Measurements from ENCODE around the gene SIX4. TPM values are rescaled to one million over a fixed set of nuclear protein-coding genes. Genes with fewer than 3 reads are reported as not detected.

SIX4 gene
- total RNA-seq, 1 experiment from 2014 or later: 26.5 TPM

DNA sequence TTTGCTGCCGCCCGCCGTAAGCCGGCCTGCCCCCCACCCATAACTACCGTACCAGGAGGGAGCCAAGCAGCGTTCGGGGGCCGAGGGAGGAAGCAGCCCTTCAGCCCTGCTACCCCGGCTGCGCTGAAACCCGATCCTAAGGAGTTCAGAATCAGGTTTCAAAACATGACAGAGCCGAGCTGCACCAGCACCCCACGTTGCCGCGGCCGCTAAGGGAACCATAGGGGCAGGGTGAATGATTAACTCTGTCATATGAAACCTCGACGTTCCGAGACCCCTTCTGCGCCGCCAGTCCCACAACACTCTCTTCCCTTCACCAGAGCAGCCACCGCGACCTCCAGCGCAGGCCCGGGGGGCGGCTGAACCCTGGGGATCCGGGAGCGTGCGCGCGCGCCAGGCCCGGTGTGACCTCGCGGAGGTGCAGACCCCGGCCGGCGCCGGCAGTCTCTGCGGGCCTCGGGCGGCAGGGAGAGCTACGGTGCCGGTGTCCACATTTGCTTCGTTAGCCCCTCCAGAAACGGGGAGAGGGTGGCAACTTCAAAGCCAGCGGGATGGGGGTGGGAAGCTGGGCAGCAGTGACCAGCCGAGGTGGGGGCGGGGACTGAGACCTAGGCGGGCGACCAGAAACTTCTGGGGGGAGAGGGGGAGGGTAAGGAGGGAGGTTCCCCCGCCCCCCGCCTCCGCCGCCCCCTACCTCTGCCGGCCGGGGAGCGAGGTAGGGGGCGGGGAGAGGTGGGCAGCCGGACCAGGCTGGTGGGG, 1.6 kb downstream of the SIX4 start:
- Mint-ChIP-seq H3K4me3 (peak overlapping the region; percentile 96), H3K36me3 (ENCODE audit: insufficient read depth in 1 of 3, low read depth in 3 of 3) (peaks cover 22 to 30% (median 28%) of the 10 kb centered on the region in 3 experiments), H3K4me1 (peaks cover 27 to 29% of the 10 kb centered on the region in 2 experiments), H3K9me3 (no peaks in the 10 kb centered on the region; a peak in 1 of 5 replicates), H3K27me3 (ENCODE audit: low read depth) (peaks cover 1% of the 10 kb centered on the region), H3K27ac (peak overlapping the region; percentile 80 to 92 (median 85); a peak in 5 of 7 replicates)
- Histone ChIP-seq H2BK12ac (ENCODE audit: insufficient read length, low read depth, low read length) (no peak overlapping the region), H3T11ph (ENCODE audit: low read length) (no peak overlapping the region), H2BK5ac (ENCODE audit: insufficient read length, low read length) (no peak overlapping the region), H3K4ac (ENCODE audit: low read depth, low read length) (no peak overlapping the region), H2AK5ac (ENCODE audit: insufficient read length, low read length) (no peak overlapping the region), H3K27ac (ENCODE audit: insufficient read length, low read depth, low read length) (no peak overlapping the region), H2BK120ac (ENCODE audit: low read depth, low read length, poor library complexity, severe bottlenecking) (no peak overlapping the region), H3K23ac (ENCODE audit: insufficient read length, low read depth, low read length) (no peak overlapping the region), H3K18ac (ENCODE audit: insufficient read length, low read depth, low read length) (no peak overlapping the region), H4K91ac (ENCODE audit: insufficient read length, low read depth, low read length) (no peak overlapping the region), H3K23me2 (ENCODE audit: insufficient read length, low read depth, low read length, poor library complexity, severe bottlenecking) (peaks cover 20% of the 10 kb centered on the region), H3K14ac (ENCODE audit: insufficient read depth, low read length) (peak overlapping the region; percentile 61), H2AFZ (ENCODE audit: low read length) (no peak overlapping the region), H3K27me3 (ENCODE audit: insufficient read depth, low read length) (no peaks in the 10 kb centered on the region), H3K4me1 (ENCODE audit: insufficient read depth, low read length) (peaks cover 3% of the 10 kb centered on the region; the same call in 1 of the 2 replicates), H3K4me2 (ENCODE audit: insufficient read depth, insufficient read length, low read length) (peak overlapping the region; percentile 75), H2BK15ac (ENCODE audit: low read depth, low read length) (no peak overlapping the region), H4K8ac (replicated peaks; ENCODE audit: insufficient read length, low read depth, low read length) (no peak overlapping the region), H3K9ac (ENCODE audit: extremely low read depth, insufficient read length, low read length) (peak overlapping the region; percentile 72), H2BK20ac (ENCODE audit: low read depth, low read length, poor library complexity, severe bottlenecking) (no peak overlapping the region), H4K5ac (ENCODE audit: insufficient read length, low read depth, low read length) (no peak overlapping the region), H3K9me3 (ENCODE audit: control insufficient read depth, low read depth, low read length) (no peaks in the 10 kb centered on the region), H4K20me1 (ENCODE audit: control insufficient read depth, insufficient read depth, insufficient read length) (no peaks in the 10 kb centered on the region), H3K79me1 (ENCODE audit: insufficient read depth, low read depth, low read length, poor library complexity, severe bottlenecking) (peaks cover 6% of the 10 kb centered on the region), H3K56ac (ENCODE audit: insufficient read length, low read depth, low read length) (no peak overlapping the region), H3K79me2 (ENCODE audit: insufficient read depth, low read length) (peaks cover 7% of the 10 kb centered on the region; the same call in 1 of the 2 replicates)
- TF ChIP-seq, protein P1, sequence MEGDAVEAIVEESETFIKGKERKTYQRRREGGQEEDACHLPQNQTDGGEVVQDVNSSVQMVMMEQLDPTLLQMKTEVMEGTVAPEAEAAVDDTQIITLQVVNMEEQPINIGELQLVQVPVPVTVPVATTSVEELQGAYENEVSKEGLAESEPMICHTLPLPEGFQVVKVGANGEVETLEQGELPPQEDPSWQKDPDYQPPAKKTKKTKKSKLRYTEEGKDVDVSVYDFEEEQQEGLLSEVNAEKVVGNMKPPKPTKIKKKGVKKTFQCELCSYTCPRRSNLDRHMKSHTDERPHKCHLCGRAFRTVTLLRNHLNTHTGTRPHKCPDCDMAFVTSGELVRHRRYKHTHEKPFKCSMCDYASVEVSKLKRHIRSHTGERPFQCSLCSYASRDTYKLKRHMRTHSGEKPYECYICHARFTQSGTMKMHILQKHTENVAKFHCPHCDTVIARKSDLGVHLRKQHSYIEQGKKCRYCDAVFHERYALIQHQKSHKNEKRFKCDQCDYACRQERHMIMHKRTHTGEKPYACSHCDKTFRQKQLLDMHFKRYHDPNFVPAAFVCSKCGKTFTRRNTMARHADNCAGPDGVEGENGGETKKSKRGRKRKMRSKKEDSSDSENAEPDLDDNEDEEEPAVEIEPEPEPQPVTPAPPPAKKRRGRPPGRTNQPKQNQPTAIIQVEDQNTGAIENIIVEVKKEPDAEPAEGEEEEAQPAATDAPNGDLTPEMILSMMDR (conservative IDR thresholded peaks at IDR 0.05): no peak
- no CpG with 5 or more reads among the region's 60 CpGs for WGBS (ENCODE audit: extremely low coverage, insufficient read length, low lambda C conversion rate)
- DNase-seq: peak; percentile 72
